Ovary (tissue), 9 donors: ENCODE results near the gene FAM193A. TPM values are rescaled to one million over a fixed set of nuclear protein-coding genes. Genes with fewer than 3 reads are reported as not detected.

Source experiments
- DNase-seq, 5 donors: peaks; one replicate each; pipeline ENCODE4 v3.0.0-alpha.2; 2019 to 2020
- H3K27ac ChIP-seq, 2 donors: fragments of 200-600 bp; one replicate each; pipeline versions ENCODE4 v1.5.1 to v1.8.0; 2019 to 2022
- H3K27me3 ChIP-seq: fragments of 200-600 bp; one replicate; pipeline ENCODE4 v1.8.0; 2022
- H3K36me3 ChIP-seq: fragments of 200-600 bp; sonication (generic); one replicate; pipeline ENCODE4 v1.5.1; 2019
- H3K4me1 ChIP-seq: one replicate; pipeline ENCODE4 v1.8.1; 2013; ENCODE audit warnings: mild to moderate bottlenecking, moderate library complexity; ENCODE audit not compliant: insufficient read depth
- H3K4me3 ChIP-seq: fragments of 200-600 bp; sonication (generic); one replicate; pipeline ENCODE4 v1.5.1; 2017
- H3K9me3 ChIP-seq, 2 donors: fragments of 200-600 bp in 1 of 2; sonication (generic) in 1 of 2; one replicate each; pipeline versions ENCODE4 v1.5.1 to v1.8.1; 2013 to 2019; ENCODE audit warnings: mild to moderate bottlenecking in 1 of 2, moderate library complexity in 1 of 2
- CTCF ChIP-seq, 3 donors: fragments of 450-650 bp in 2 of 3; fragments of 200-600 bp in 1 of 3; IDR thresholded peaks; one replicate each; pipeline versions ENCODE4 v1.5.1 to v1.8.0; 2016 to 2022; ENCODE audit warnings: antibody characterized with exemption in 3 of 3, mild to moderate bottlenecking in 1 of 3
- EP300 ChIP-seq: sonication (generic); formaldehyde crosslinking; IDR thresholded peaks from one replicate; pipeline ENCODE4 v1.6.1; 2017; ENCODE audit warnings: antibody characterized with exemption
- POLR2A ChIP-seq: fragments of 450-650 bp; IDR thresholded peaks from one replicate; pipeline ENCODE4 v1.6.1; 2017; ENCODE audit warnings: antibody characterized with exemption, mild to moderate bottlenecking, moderate library complexity
- WGBS, 3 donors: extraction: QIAGEN DNeasy Blood & Tissue Kit in 1 of 3; methylation state at CpG; one replicate each; pipeline versions ENCODE4 v1.1.5 to v1.1.7; 2013 to 2017; 5-methylcytosine and 5-hydroxymethylcytosine counted together
- intact Hi-C, 4 donors: fragments of 100-400 bp; cut with DNase I; formaldehyde crosslinking; loops; one replicate each; pipeline versions ENCODE4 v1.11.0 to v1.15.1; 2022 to 2023
- polyA plus RNA-seq, 2 donors: library from polyadenylated mRNA; stranded (reverse); fragments of 200-250 nt in 1 of 2; fragments of 350-450 nt in 1 of 2; fragmentation: Illumina TruSeq in 1 of 2; extraction: RNeasy Lipid Tissue Mini Kit (QIAGEN cat#74804) in 1 of 2; gene quantifications; one replicate each; pipeline ENCODE4 v1.2.3, GENCODE V29; 2013 to 2014
- total RNA-seq, 7 donors: library from RNA; depleted of rRNA in 2 of 7; stranded (reverse); fragments of >200 nt in 2 of 7; fragmentation: NEBNext Ultra II Directional in 3 of 7; extraction: Animal tissue kit (Norgen Biotek cat#: 25700) in 3 of 7; gene quantifications; one replicate each; pipeline versions ENCODE4 v1.1.0 to v1.2.4, GENCODE V29; 2016 to 2023
- donor health status: DM: no; HTN: no; CAD: no; lungs with moderate emphysema.
- donor health status: DM: no; HTN: no; CAD: no.
- donor health status: Bipolar disorder and iron deficiency.
- donor health status: DM: yes; HTN: yes; CAD: no.
- donor health status: DM: no; HTN: no; CAD: no.
- donor health status: DM: yes; HTN: yes; CAD: no.

The FAM193A gene
- total and polyA plus RNA-seq, 9 donors, result 16.0 to 39.1 (median 28.7) TPM

- Histone ChIP-seq H3K27ac (no peak overlapping the region), H3K4me1 (peaks cover 7% of the 10 kb centered on the region), H3K36me3 (no peaks in the 10 kb centered on the region), H3K9me3 (no peaks in the 10 kb centered on the region), H3K4me3 (no peak overlapping the region), H3K27me3 (no peaks in the 10 kb centered on the region)
- intact Hi-C loops, result no loop called here
- TF ChIP-seq POLR2A (no peak), CTCF (IDR thresholded peaks at IDR 0.05) (no peak), EP300 (no peak)
- no peak for DNase-seq
- 75 to 88% (median 78%) methylated on average over 4 of the region's 4 CpGs for WGBS, 3 donors
Measured at GRCh38 chr4:2578106-2578505, 41.7 kb downstream of the FAM193A start.

- no peaks in the 10 kb centered on the region for H3K27me3 ChIP-seq
Measured at GRCh38 chr4:2579910-2580309, 43.5 kb downstream of the FAM193A start.

GRCh38 chr4:2583092-2583491, 46.6 kb downstream of the FAM193A start:
- H3K9me3 ChIP-seq, result no peaks in the 10 kb centered on the region
- TF ChIP-seq EP300 (no peak), POLR2A (no peak), CTCF (IDR thresholded peaks at IDR 0.05) (no peak)
- no peaks in the 10 kb centered on the region for H3K27me3 ChIP-seq
- peaks cover 19% of the 10 kb centered on the region for H3K4me1 ChIP-seq
- no peak overlapping the region for H3K4me3 ChIP-seq
- intact Hi-C loops, result no loop called here
- H3K36me3 ChIP-seq, result no peaks in the 10 kb centered on the region
- 92 to 99% (median 93%) methylated on average over 4 of the region's 4 CpGs for WGBS, 3 donors
- no peak for DNase-seq
- no peak overlapping the region for H3K27ac ChIP-seq

More at GRCh38 chr4:2579910-2580309, 43.5 kb downstream of the FAM193A start:
- Histone ChIP-seq H3K4me1 (peaks cover 5% of the 10 kb centered on the region), H3K4me3 (no peak overlapping the region), H3K36me3 (no peaks in the 10 kb centered on the region), H3K27ac (no peak overlapping the region), H3K9me3 (no peaks in the 10 kb centered on the region)
- no peak for DNase-seq
- 93 to 98% (median 98%) methylated on average over 5 of the region's 5 CpGs for WGBS, 3 donors
- no peak for TF ChIP-seq EP300
- no peak for TF ChIP-seq CTCF (IDR thresholded peaks at IDR 0.05)
- intact Hi-C loops, result no loop called here

- Histone ChIP-seq H3K4me1 (peaks cover 21% of the 10 kb centered on the region), H3K4me3 (no peak overlapping the region), H3K9me3 (no peaks in the 10 kb centered on the region), H3K27me3 (no peaks in the 10 kb centered on the region), H3K36me3 (no peaks in the 10 kb centered on the region), H3K27ac (no peak overlapping the region)
- 66 to 77% (median 73%) methylated on average over 4 of the region's 4 CpGs for WGBS, 3 donors
- no peak for TF ChIP-seq POLR2A
- DNase-seq, result no peak
- intact Hi-C loops, result no loop called here
Measured at GRCh38 chr4:2583517-2583916, 47.1 kb downstream of the FAM193A start.

GRCh38 chr4:2586502-2586901, 50.1 kb downstream of the FAM193A start:
- 83 to 93% (median 91%) methylated on average over 5 of the region's 5 CpGs for WGBS, 3 donors
- no peaks in the 10 kb centered on the region for H3K9me3 ChIP-seq
- no peak overlapping the region for H3K27ac ChIP-seq
- intact Hi-C loops, result no loop called here
- H3K4me1 ChIP-seq, result peaks cover 30% of the 10 kb centered on the region
- DNase-seq, result no peak
- no peak for TF ChIP-seq POLR2A
- no peak for TF ChIP-seq CTCF (IDR thresholded peaks at IDR 0.05)
- TF ChIP-seq EP300, result no peak
- H3K4me3 ChIP-seq, result no peak overlapping the region
- no peaks in the 10 kb centered on the region for H3K36me3 ChIP-seq
- H3K27me3 ChIP-seq, result no peaks in the 10 kb centered on the region
